Nephron (organoid): ENCODE data around the gene DENND1A.

Experiments
- H3K27ac Mint-ChIP-seq, 3 experiments: 2 replicates each; pipeline ENCODE4 v1.8.0; 2020; ENCODE audit warnings: mixed read lengths in 3 of 3, mild to moderate bottlenecking in 2 of 3, moderate library complexity in 1 of 3
- H3K27me3 Mint-ChIP-seq: 2 replicates; pipeline ENCODE4 v1.8.0; 2021; ENCODE audit warnings: low read depth, mild to moderate bottlenecking, moderate library complexity, mixed read lengths
- H3K36me3 Mint-ChIP-seq: 2 replicates; pipeline ENCODE4 v1.8.0; 2020; ENCODE audit warnings: low read depth, mixed read lengths
- H3K4me1 Mint-ChIP-seq: 2 replicates; pipeline ENCODE4 v1.8.0; 2020; ENCODE audit warnings: mixed read lengths
- H3K4me3 Mint-ChIP-seq, 3 experiments: 2 replicates each; pipeline ENCODE4 v1.8.0; 2020; ENCODE audit warnings: mild to moderate bottlenecking in 3 of 3, mixed read lengths in 3 of 3, moderate library complexity in 2 of 3
- H3K9me3 Mint-ChIP-seq: 2 replicates; pipeline ENCODE4 v1.8.0; 2020; ENCODE audit warnings: mixed read lengths
- CTCF ChIP-seq, 3 experiments: fragments of 200-600 bp; sonication (generic); IDR thresholded peaks; one replicate each; pipeline ENCODE4 v1.5.0; 2021; ENCODE audit warnings: antibody characterized with exemption in 3 of 3; ENCODE audit not compliant: unreplicated experiment in 3 of 3

Gene DENND1A

GRCh38 chr9:123495731-123496130, 434.2 kb downstream of the DENND1A start:
- H3K4me1 Mint-ChIP-seq: no peaks in the 10 kb centered on the region
- H3K27ac Mint-ChIP-seq: no peak overlapping the region
- no peak for TF ChIP-seq CTCF (IDR thresholded peaks at IDR 0.05; ENCODE audit: unreplicated experiment in 3 of 3)
- H3K36me3 Mint-ChIP-seq: no peaks in the 10 kb centered on the region
- H3K9me3 Mint-ChIP-seq: no peaks in the 10 kb centered on the region
- no peak overlapping the region for H3K4me3 Mint-ChIP-seq
- H3K27me3 Mint-ChIP-seq: no peaks in the 10 kb centered on the region

DNA sequence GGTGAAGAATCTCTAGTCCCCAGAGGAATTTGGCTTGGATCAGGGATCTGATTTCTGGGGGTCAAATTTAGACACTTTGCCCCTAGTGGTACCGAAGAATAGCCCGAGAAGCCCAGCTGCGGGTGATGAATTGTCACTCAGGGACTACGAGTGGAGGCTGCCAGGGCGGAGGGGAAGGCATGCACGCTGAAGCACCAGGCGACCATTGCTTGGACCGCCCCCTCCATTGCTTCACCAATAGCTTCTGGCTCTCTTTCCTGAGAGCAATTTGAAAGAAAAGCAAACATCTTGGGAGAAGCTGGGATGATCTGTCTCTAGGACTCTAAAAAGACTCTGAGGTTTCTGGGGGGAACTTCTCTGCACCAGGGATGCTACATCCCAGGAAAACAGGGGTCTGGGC, 436.3 kb downstream of the DENND1A start:
- peaks cover 6% of the 10 kb centered on the region for H3K27me3 Mint-ChIP-seq
- H3K4me1 Mint-ChIP-seq: no peaks in the 10 kb centered on the region
- no peak for TF ChIP-seq CTCF (IDR thresholded peaks at IDR 0.05; ENCODE audit: unreplicated experiment in 3 of 3)
- H3K27ac Mint-ChIP-seq: no peak overlapping the region
- H3K9me3 Mint-ChIP-seq: no peaks in the 10 kb centered on the region
- H3K36me3 Mint-ChIP-seq: no peaks in the 10 kb centered on the region
- H3K4me3 Mint-ChIP-seq: no peak overlapping the region

GRCh38 chr9:123490688-123491087, 439.2 kb downstream of the DENND1A start:
- H3K4me1 Mint-ChIP-seq: no peaks in the 10 kb centered on the region
- peaks cover 19% of the 10 kb centered on the region for H3K27me3 Mint-ChIP-seq
- H3K4me3 Mint-ChIP-seq: no peak overlapping the region
- H3K9me3 Mint-ChIP-seq: no peaks in the 10 kb centered on the region
- no peak for TF ChIP-seq CTCF (IDR thresholded peaks at IDR 0.05; ENCODE audit: unreplicated experiment in 3 of 3)
- no peaks in the 10 kb centered on the region for H3K36me3 Mint-ChIP-seq
- no peak overlapping the region for H3K27ac Mint-ChIP-seq

DNA sequence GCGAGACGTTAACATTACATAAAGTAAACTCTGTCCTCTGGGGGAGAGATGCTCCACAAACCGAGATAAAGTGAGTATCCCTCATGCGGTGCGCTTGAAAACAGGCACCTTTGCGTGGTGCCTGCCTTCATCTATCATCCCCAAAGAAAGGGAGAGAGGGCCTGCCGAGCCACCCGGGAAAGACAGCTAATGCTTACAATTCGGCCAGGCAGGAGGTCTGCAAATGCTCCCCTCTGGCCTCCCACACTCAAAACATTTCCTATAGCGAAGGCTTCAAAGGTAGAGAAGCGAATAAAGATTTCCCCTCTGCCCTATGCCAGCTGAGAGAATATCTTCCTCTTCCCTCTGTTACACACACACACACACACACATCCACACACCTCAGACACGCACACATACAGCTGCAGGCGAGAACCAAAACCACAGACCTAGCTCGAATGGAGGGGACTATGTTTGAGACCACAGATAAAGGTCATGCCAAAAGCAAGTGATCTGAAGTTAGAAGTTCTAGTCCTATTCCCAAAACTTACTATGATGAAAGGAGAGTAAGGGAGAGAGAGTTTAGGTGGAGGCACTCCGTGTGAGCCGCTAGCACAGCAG, 441.1 kb downstream of the DENND1A start:
- H3K27ac Mint-ChIP-seq: no peak overlapping the region
- H3K36me3 Mint-ChIP-seq: no peaks in the 10 kb centered on the region
- H3K4me3 Mint-ChIP-seq: no peak overlapping the region
- H3K9me3 Mint-ChIP-seq: no peaks in the 10 kb centered on the region
- no peak for TF ChIP-seq CTCF (IDR thresholded peaks at IDR 0.05; ENCODE audit: unreplicated experiment in 3 of 3)
- no peaks in the 10 kb centered on the region for H3K4me1 Mint-ChIP-seq
- peaks cover 21% of the 10 kb centered on the region for H3K27me3 Mint-ChIP-seq

DNA sequence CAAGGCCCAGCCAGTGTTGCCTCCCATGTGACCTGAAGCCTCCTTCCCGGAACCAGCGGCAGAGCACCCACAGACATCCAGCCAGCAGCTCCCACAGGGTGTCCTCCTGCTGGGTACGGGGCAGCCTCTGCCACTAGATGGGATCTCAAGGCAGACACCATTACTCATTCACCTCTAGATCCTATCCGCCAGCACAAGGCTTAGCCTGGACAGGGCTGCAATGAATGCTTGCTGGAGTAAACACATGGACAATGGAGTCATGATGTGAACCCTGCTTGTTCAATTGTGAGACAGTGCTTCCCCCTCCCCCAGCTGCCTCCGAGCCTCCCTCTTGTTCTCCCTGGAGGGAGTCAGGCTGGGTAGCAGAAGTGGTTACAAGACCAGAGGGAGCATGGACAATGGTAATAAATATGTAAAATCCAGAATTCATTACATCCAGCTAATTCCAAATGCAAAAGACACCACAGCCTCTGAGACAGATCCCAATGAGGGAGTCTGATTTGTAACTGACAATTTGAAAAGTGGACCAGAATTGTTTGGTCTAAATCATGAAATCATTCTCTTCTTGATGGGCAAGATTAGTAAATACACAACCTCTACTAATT, 441.9 kb downstream of the DENND1A start:
- H3K27me3 Mint-ChIP-seq: peaks cover 21% of the 10 kb centered on the region
- no peak for TF ChIP-seq CTCF (IDR thresholded peaks at IDR 0.05; ENCODE audit: unreplicated experiment in 3 of 3)
- no peak overlapping the region for H3K27ac Mint-ChIP-seq
- H3K4me1 Mint-ChIP-seq: no peaks in the 10 kb centered on the region
- H3K9me3 Mint-ChIP-seq: no peaks in the 10 kb centered on the region
- H3K4me3 Mint-ChIP-seq: no peak overlapping the region
- no peaks in the 10 kb centered on the region for H3K36me3 Mint-ChIP-seq

GRCh38 chr9:123486431-123486830, 443.5 kb downstream of the DENND1A start:
- TF ChIP-seq CTCF (IDR thresholded peaks at IDR 0.05; ENCODE audit: unreplicated experiment in 3 of 3): no peak
- Mint-ChIP-seq H3K4me1 (no peaks in the 10 kb centered on the region), H3K9me3 (no peaks in the 10 kb centered on the region), H3K27ac (no peak overlapping the region), H3K27me3 (peaks cover 26% of the 10 kb centered on the region), H3K36me3 (no peaks in the 10 kb centered on the region), H3K4me3 (no peak overlapping the region)
